ENCODE results near the gene EPHA10. TPM values are rescaled to one million over a fixed set of nuclear protein-coding genes. Genes with fewer than 3 reads are reported as not detected.

The EPHA10 gene
- total and polyA plus RNA-seq, 10 donors: 0.02 to 0.43 (median 0.10) TPM; not detected in 3

DNA sequence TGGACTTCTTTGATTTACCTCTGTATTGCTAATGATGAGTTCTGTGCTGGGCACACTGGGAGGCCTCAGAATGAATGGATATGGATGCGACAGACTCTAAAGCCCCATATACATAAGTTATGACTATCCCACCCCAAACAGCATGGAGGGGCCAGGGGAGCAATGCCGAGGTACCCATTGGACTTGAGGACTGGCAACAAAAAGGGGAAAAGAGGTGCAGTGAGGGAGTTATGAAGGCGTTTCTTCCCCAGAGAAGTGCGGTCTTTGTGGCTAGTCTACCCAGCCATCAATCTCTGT lies 87.8 kb downstream of the EPHA10 start:
- TF ChIP-seq POLR2AphosphoS5 (IDR thresholded peaks at IDR 0.05) (no peak), POLR2A (IDR thresholded peaks at IDR 0.05) (no peak), CTCF (IDR thresholded peaks at IDR 0.05 in 8 of 11, conservative IDR thresholded peaks at IDR 0.05 in 3 of 11) (no peak)
- H3K4me1 ChIP-seq: peaks cover 0 to 32% (median 2%) of the 10 kb centered on the region in 6 donors
- no peaks in the 10 kb centered on the region for H3K9me3 ChIP-seq
- peaks cover 0 to 9% (median 0%) of the 10 kb centered on the region in 7 donors for H3K27me3 ChIP-seq (replicated peaks in 1 of 7)
- DNase-seq: no peak
- WGBS, 5 donors: 70 to 86% (median 71%) methylated on average over 4 of the region's 4 CpGs
- peaks cover 0 to 20% (median 6%) of the 10 kb centered on the region in 6 donors for H3K36me3 ChIP-seq
- H3K27ac ChIP-seq: peak overlapping the region in 1 of 8 donors; percentile 70
- no peak overlapping the region for H3K4me3 ChIP-seq
- intact Hi-C loops (cut with DNase I; ENCODE audit: low total_unique reads): no loop called here

DNA sequence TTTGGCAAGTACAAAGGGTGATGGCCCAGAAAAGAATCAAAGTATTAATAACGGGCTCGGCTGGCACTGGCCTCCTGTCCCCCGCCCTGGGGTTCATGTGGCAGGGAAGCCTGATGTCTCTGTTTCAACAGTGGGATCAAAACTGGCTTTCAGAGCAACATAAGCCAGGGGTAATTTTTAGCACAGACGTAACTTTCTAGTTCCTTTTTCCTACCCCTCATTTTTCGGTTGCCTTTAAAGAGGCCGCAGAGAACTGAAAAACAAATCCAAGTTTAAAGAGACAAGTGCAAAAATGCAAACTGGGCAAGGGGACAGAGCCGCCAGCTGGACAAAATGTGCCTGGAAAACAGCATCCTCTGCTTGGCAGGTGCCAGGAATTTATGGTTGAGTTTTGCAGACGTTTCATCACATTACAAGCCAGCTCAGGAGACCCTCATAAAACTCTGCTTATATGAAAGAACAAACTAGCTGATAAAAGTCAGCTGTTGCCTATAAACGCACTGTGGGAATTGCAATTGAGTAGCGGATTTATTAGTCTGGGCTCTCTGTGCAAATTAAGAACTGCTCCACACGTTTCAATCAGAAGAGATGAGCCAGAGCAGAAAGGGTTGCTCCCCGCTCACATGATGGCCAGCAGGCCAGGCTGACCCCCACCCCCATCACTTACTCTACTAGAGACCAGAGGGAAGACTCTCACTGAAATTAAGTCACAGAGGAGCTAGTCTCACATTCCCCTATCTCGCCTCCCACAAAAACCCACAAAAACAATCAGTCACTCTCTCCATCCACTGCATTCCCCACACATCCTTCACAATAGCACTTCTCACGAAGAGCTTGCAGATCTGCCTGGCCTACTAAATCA lies 88.4 kb downstream of the EPHA10 start:
- peaks cover 0 to 16% (median 3%) of the 10 kb centered on the region in 6 donors for H3K36me3 ChIP-seq
- no peak for DNase-seq
- intact Hi-C loops (cut with DNase I; ENCODE audit: low total_unique reads): no loop called here
- TF ChIP-seq POLR2AphosphoS5 (IDR thresholded peaks at IDR 0.05) (no peak), CTCF (IDR thresholded peaks at IDR 0.05 in 8 of 11, conservative IDR thresholded peaks at IDR 0.05 in 3 of 11) (no peak), POLR2A (IDR thresholded peaks at IDR 0.05) (no peak)
- H3K27ac ChIP-seq: peak overlapping the region in 5 of 8 donors; percentile 23 to 70 (median 49)
- H3K4me1 ChIP-seq: peaks cover 0 to 29% (median 2%) of the 10 kb centered on the region in 6 donors
- peaks cover 0 to 15% (median 0%) of the 10 kb centered on the region in 7 donors for H3K27me3 ChIP-seq (replicated peaks in 1 of 7)
- no peak overlapping the region for H3K4me3 ChIP-seq
- WGBS, 5 donors: 48 to 52% (median 50%) methylated on average over 14 of the region's 14 CpGs
- no peaks in the 10 kb centered on the region for H3K9me3 ChIP-seq

DNA sequence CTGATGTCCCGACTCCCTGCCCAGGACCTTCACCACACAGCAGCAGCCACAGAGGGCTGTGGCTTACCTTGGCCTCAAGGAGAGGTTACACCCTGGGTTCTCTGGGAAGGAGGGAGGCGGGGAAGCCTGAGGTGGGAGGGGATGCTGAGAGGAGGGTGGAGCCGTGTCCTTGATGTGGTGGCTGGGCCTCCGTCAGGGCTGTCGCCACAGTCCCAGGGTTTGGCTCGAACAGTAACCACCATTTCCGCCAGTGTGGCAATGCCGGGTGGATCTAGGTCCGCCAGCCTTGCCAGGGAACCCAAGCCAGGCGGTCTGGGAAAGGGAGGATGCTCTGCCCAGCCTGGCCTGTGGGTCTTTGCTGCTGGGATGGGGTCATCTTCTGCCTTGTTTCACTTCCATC lies 91.0 kb downstream of the EPHA10 start:
- intact Hi-C loops (cut with DNase I; ENCODE audit: low total_unique reads): no loop called here
- DNase-seq: peak; percentile 72
- WGBS, 5 donors: 50 to 64% (median 55%) methylated on average over 4 to 10 of the region's 10 CpGs
- H3K27me3 ChIP-seq (replicated peaks in 1 of 7): peaks cover 0 to 32% (median 0%) of the 10 kb centered on the region in 7 donors
- H3K27ac ChIP-seq: no peak overlapping the region
- H3K9me3 ChIP-seq: no peaks in the 10 kb centered on the region
- no peak overlapping the region for H3K4me3 ChIP-seq
- TF ChIP-seq POLR2AphosphoS5 (IDR thresholded peaks at IDR 0.05): no peak
- no peak for TF ChIP-seq POLR2A (IDR thresholded peaks at IDR 0.05)
- TF ChIP-seq CTCF (IDR thresholded peaks at IDR 0.05 in 8 of 11, conservative IDR thresholded peaks at IDR 0.05 in 3 of 11): no peak
- peaks cover 0 to 29% (median 2%) of the 10 kb centered on the region in 6 donors for H3K4me1 ChIP-seq
- no peaks in the 10 kb centered on the region for H3K36me3 ChIP-seq

DNA sequence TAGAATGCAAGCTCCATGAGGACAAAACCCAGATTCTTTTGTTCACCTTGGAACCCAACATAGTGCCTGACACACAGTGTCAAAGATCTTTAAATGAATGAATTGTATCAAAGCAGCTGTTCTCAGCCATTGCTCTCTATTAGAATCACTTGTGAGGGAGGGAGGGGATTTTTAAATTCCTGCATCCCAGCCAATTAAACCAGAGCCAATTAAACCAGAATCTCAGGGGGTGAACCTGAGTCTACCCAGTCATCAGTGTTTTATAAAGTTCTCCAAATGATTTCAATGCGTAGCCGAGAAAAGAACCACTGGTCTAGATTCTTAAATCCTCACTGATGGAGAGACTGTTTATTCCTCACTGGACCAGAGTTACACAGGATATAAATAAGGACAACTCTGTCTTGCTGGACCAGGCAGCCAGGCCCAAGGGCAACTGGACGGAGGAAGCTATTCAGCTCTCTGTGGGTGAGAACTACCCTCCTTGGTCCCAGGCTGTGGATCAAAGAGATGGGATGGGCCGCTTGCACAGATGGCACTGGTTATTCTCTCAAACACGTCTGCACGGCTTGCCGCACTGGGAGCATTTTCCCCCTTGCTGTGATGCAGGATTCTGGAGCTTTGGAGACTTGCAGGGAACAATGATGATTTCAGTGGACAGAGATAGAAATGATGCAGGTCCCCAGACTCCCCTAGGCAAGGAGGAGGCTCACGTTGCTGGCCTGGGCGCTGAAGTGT lies 92.6 kb downstream of the EPHA10 start:
- Histone ChIP-seq H3K4me1 (peaks cover 0 to 29% (median 2%) of the 10 kb centered on the region in 6 donors), H3K27ac (no peak overlapping the region), H3K36me3 (no peaks in the 10 kb centered on the region), H3K4me3 (no peak overlapping the region), H3K9me3 (no peaks in the 10 kb centered on the region), H3K27me3 (replicated peaks in 1 of 7) (peaks cover 0 to 43% (median 0%) of the 10 kb centered on the region in 7 donors)
- DNase-seq: peak; percentile 22
- TF ChIP-seq CTCF (IDR thresholded peaks at IDR 0.05 in 8 of 11, conservative IDR thresholded peaks at IDR 0.05 in 3 of 11) (no peak), POLR2AphosphoS5 (IDR thresholded peaks at IDR 0.05) (no peak), POLR2A (IDR thresholded peaks at IDR 0.05) (no peak)
- intact Hi-C loops (cut with DNase I; ENCODE audit: low total_unique reads): no loop called here
- WGBS, 5 donors: 76 to 90% (median 85%) methylated on average over 9 of the region's 9 CpGs

All from spleen (tissue), 11 donors.